ENCODE results near the gene ST6GALNAC2.

The ST6GALNAC2 gene

DNA sequence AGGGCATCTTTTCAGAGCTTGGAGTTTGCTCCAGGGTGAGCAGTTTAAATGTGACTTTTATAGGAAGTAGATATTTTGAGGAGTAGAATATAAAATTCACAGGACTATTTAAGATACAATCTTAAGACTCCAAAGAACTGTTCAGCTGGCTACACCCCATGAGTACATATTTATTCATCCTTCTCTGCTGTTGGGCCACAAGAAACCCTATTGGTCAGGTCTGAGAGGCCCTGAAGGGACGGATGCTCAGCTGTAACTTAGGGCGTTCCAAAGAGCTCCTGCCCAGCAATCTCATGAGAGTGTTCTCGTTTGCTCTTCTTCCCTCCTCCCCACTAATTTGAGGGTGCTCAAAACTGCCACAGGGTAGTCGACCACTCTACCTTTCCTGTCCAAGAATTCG, 7.3 kb downstream of the ST6GALNAC2 start:
- H3K4me3 ChIP-seq (ENCODE audit: low read depth, low read length): no peak overlapping the region
- TF ChIP-seq, protein P1, sequence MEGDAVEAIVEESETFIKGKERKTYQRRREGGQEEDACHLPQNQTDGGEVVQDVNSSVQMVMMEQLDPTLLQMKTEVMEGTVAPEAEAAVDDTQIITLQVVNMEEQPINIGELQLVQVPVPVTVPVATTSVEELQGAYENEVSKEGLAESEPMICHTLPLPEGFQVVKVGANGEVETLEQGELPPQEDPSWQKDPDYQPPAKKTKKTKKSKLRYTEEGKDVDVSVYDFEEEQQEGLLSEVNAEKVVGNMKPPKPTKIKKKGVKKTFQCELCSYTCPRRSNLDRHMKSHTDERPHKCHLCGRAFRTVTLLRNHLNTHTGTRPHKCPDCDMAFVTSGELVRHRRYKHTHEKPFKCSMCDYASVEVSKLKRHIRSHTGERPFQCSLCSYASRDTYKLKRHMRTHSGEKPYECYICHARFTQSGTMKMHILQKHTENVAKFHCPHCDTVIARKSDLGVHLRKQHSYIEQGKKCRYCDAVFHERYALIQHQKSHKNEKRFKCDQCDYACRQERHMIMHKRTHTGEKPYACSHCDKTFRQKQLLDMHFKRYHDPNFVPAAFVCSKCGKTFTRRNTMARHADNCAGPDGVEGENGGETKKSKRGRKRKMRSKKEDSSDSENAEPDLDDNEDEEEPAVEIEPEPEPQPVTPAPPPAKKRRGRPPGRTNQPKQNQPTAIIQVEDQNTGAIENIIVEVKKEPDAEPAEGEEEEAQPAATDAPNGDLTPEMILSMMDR (IDR thresholded peaks at IDR 0.05; ENCODE audit: control insufficient read depth, extremely low read depth, insufficient read depth): no peak
- no peak for DNase-seq (ENCODE audit: low read depth)

DNA sequence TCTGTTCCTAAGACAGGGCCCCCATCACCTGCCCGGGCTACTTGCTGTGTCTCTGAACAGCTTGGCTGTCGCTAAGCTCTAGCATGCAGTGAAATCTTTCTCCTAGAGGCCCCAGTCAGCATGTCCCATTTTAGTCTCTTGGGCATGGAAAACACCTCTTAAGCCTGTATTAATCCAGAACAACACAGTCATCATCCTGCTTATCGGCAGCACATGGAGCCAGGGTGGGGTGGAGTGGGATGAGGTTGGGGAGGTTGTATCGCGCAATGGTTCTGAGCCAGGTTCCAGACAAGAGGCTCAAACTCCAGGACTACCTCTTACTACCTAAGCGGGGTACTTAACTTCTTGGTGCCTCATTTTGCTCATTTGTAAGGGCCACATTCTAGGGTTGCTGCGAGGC, 7.8 kb downstream of the ST6GALNAC2 start:
- no peak overlapping the region for H3K4me3 ChIP-seq (ENCODE audit: low read depth, low read length)
- no peak for DNase-seq (ENCODE audit: low read depth)
- TF ChIP-seq, protein P1 (IDR thresholded peaks at IDR 0.05; ENCODE audit: control insufficient read depth, extremely low read depth, insufficient read depth): no peak

DNA sequence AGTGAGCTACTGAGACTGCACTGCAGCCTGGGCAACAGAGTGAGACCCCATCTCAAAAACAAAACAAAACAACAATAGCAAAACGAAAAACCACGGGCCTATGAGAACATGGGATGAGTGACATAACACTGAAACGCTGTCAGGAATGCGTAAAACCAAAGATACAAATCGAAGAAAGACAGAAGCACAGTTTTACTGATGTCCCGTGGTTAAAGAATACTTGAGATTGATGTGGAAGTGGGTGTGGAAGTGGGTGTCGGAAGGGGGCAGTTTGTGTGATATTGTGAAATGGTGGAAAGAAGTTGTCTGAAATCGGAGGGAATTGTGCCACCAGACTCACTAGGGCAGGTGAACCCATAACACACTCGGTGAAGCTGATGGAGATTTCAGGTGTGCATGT, 9.5 kb downstream of the ST6GALNAC2 start:
- H3K4me3 ChIP-seq (ENCODE audit: low read depth, low read length): no peak overlapping the region
- TF ChIP-seq, protein P1 (IDR thresholded peaks at IDR 0.05; ENCODE audit: control insufficient read depth, extremely low read depth, insufficient read depth): no peak
- no peak for DNase-seq (ENCODE audit: low read depth)

DNA sequence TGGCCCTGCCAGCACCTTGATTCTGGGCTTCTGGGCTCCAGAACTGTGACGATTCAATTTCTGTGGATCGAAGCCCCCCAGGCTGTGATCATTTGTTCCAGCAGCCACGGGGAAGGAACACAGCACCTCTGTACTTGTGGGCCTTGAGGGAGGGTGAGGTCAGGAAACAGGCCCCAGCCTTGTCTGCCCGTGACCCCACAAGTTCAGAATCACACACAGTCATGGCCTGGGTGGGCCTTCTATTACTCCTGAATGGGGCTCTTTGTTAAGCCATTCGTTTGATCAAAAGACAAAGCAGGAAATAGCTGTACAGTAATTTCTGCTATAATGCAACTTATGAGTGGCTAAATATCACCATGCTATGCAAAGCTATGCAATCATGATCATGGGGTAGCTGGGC, 10.1 kb downstream of the ST6GALNAC2 start:
- TF ChIP-seq, protein P1 (IDR thresholded peaks at IDR 0.05; ENCODE audit: control insufficient read depth, extremely low read depth, insufficient read depth): no peak

DNA sequence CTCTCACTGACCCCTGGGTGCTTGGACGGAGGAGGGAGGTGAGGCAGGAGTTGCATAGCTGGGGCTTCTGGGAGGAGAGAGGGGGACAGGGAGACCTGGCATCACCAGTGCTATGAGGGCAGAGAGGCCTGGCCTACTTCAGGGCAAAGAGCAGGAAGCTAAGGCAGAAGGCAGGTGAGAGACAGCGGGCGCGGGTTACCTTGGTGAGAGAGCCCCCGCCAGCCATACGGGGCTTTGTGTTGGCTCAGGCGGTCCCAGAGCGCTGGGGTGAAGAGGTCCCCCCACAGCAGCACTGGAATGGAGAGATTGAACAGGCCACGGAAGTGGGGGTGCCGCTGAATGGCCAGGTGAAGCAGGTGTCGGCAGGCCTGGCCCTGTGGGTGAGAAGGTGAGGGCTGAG, 11.5 kb downstream of the ST6GALNAC2 start:
- DNase-seq (ENCODE audit: low read depth): no peak
- TF ChIP-seq, protein P1 (IDR thresholded peaks at IDR 0.05; ENCODE audit: control insufficient read depth, extremely low read depth, insufficient read depth): no peak
- no peak overlapping the region for H3K4me3 ChIP-seq (ENCODE audit: low read depth, low read length)

More for the DNA sequence above, 10.1 kb downstream of the ST6GALNAC2 start:
- no peak for DNase-seq (ENCODE audit: low read depth)
- H3K4me3 ChIP-seq (ENCODE audit: low read depth, low read length): no peak overlapping the region

DNA sequence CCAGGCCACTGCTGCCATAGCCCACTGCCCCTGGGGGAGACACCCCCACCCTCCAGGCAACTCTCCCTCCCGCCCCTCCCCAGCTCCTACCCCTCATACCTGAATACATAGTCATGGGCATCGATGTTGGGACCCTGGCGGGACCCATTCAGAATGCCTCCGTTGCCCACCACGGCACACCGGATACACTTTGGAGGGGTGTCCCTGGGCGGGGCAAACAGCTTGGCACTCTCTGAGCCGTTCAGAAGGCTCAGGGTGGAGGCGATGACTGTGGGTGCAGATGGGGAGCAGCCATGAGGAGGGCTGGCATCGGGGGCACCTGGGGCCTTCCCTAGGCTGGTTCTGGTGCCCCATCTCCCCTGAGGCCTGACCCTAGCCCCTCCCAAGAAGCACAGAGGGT, 12.6 kb downstream of the ST6GALNAC2 start:
- no peak for DNase-seq (ENCODE audit: low read depth)
- H3K4me3 ChIP-seq (ENCODE audit: low read depth, low read length): no peak overlapping the region
- TF ChIP-seq, protein P1 (IDR thresholded peaks at IDR 0.05; ENCODE audit: control insufficient read depth, extremely low read depth, insufficient read depth): no peak

DNA sequence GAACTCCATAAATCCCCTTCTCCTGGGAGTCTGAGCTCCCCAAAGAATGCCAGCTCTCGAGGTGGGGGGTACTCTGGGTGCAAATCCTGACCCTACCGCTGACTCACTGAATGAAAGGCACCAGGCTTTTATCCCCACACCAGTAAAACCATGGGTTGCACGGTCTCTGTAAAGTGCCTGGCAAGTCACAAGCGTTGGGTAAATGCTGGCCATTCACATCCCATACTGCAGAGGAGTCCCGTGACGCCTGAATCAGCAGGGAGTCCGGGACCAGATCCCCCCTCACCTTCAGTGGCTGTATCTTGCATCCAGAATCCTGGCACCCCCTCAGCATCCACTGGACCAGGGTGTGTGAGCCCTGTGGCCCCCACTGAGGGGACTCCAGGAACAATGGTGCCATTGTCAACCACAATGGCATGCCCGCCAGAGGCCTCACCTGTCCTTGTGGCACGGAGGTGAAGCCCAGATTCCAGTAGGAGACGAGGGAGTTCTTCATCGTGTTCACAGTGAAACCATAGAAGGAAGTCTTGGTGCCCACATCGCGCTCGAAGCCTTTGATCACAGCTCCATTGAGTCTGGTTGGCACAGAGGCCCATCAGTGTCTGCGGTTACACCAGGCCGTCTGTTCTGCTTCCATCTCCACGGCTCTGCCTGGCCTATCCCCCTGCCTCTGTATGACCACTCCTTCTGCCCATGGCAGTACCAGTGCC, 13.3 kb downstream of the ST6GALNAC2 start:
- DNase-seq (ENCODE audit: low read depth): no peak
- no peak overlapping the region for H3K4me3 ChIP-seq (ENCODE audit: low read depth, low read length)
- TF ChIP-seq, protein P1 (IDR thresholded peaks at IDR 0.05; ENCODE audit: control insufficient read depth, extremely low read depth, insufficient read depth): no peak

Measured in LNCaP clone FGC (cell line).